Keratinocyte (primary cell): ENCODE results near the gene UXS1. TPM values are rescaled to one million over a fixed set of nuclear protein-coding genes. Genes with fewer than 3 reads are reported as not detected.

Source experiments
- DNase-seq: peaks from one replicate; pipeline ENCODE4 v3.0.0-alpha.2; 2011; ENCODE audit warnings: low read depth, missing footprints, low spot score
- FAIRE-seq: peaks from 2 replicates; lab custom pipeline; 2011; peaks lifted over from hg19 to GRCh38; lab: Jason Lieb, UNC
- H2AFZ ChIP-seq: 2 replicates; pipeline ENCODE4 v1.6.0; 2012; ENCODE audit warnings: low read length, control low read depth, inconsistent platforms; ENCODE audit not compliant: control insufficient read depth
- H3K27ac ChIP-seq: 2 replicates; pipeline ENCODE4 v1.5.1; 2011; ENCODE audit warnings: low read length; ENCODE audit not compliant: control insufficient read depth, insufficient read depth
- H3K27me3 ChIP-seq: 3 replicates; pipeline ENCODE4 v1.6.0; 2011; ENCODE audit warnings: low read length; ENCODE audit not compliant: control insufficient read depth, insufficient read depth; ENCODE audit errors: extremely low read depth
- H3K36me3 ChIP-seq, 2 experiments: 2 replicates in 1 of 2; 3 replicates in 1 of 2; pipeline ENCODE4 v1.5.1; 2011; ENCODE audit warnings: low read length in 2 of 2, mild to moderate bottlenecking in 1 of 2; ENCODE audit not compliant: control insufficient read depth in 2 of 2, insufficient read depth in 2 of 2; ENCODE audit errors: extremely low read depth in 1 of 2
- H3K4me1 ChIP-seq: 3 replicates; pipeline ENCODE4 v1.5.1; 2011; ENCODE audit warnings: low read length; ENCODE audit not compliant: control insufficient read depth, insufficient read depth; ENCODE audit errors: extremely low read depth
- H3K4me2 ChIP-seq: 3 replicates; pipeline ENCODE4 v1.6.0; 2011; ENCODE audit warnings: low read depth, low read length; ENCODE audit not compliant: control insufficient read depth, insufficient read depth; ENCODE audit errors: extremely low read depth
- H3K4me3 ChIP-seq, 3 experiments: fragments of 200-600 bp in 1 of 3; sonication (generic) in 1 of 3; 2 replicates in 2 of 3; 3 replicates in 1 of 3; pipeline ENCODE4 v1.5.1; 2011 to 2016; ENCODE audit warnings: low read length in 3 of 3, mild to moderate bottlenecking in 3 of 3, control low read depth in 2 of 3, inconsistent platforms in 1 of 3, low read depth in 1 of 3, mixed read lengths in 1 of 3, mixed run types in 1 of 3, moderate library complexity in 1 of 3; ENCODE audit not compliant: control insufficient read depth in 2 of 3, insufficient read depth in 2 of 3; ENCODE audit errors: extremely low read depth in 1 of 3
- H3K79me2 ChIP-seq: 2 replicates; pipeline ENCODE4 v1.6.0; 2012; ENCODE audit warnings: low read length; ENCODE audit not compliant: control insufficient read depth, insufficient read depth
- H3K9ac ChIP-seq: 3 replicates; pipeline ENCODE4 v1.6.0; 2011; ENCODE audit warnings: low read length; ENCODE audit not compliant: control insufficient read depth, insufficient read depth; ENCODE audit errors: extremely low read depth
- H3K9me1 ChIP-seq: 3 replicates; pipeline ENCODE4 v1.6.0; 2011; ENCODE audit warnings: low read length; ENCODE audit not compliant: control insufficient read depth, insufficient read depth; ENCODE audit errors: extremely low read depth
- H3K9me3 ChIP-seq: 2 replicates; pipeline ENCODE4 v1.5.1; 2012; ENCODE audit warnings: low read depth, low read length; ENCODE audit not compliant: control insufficient read depth
- H4K20me1 ChIP-seq: 3 replicates; pipeline ENCODE4 v1.6.0; 2011; ENCODE audit warnings: low read length; ENCODE audit not compliant: control insufficient read depth, insufficient read depth; ENCODE audit errors: extremely low read depth
- CTCF ChIP-seq, 3 experiments: IDR thresholded peaks in 1 of 3; conservative IDR thresholded peaks in 1 of 3; optimal IDR thresholded peaks in 1 of 3; 2 replicates in 2 of 3; 3 replicates in 1 of 3; pipeline versions ENCODE3 to v1.5.1; 2011; ENCODE audit warnings: low read length in 3 of 3, mild to moderate bottlenecking in 3 of 3, moderate library complexity in 2 of 3, control low read depth in 1 of 3, inconsistent platforms in 1 of 3; ENCODE audit not compliant: insufficient read depth in 2 of 3; ENCODE audit errors: extremely low read depth in 1 of 3
- EZH2 ChIP-seq: IDR thresholded peaks from one replicate; pipeline ENCODE4 v1.6.1; 2012; ENCODE audit warnings: inconsistent platforms, mild to moderate bottlenecking, low read length, moderate library complexity
- dilution Hi-C: fragments of 300-500 bp; cut with MboI; formaldehyde crosslinking; loops from one replicate; pipeline ENCODE4 v1.7.0; 2020; ENCODE audit warnings: low sequenced_read_pairs; ENCODE audit not compliant: extremely low pct_ligation_motif_present
- polyA plus RNA-seq, 5 experiments: library from polyadenylated mRNA; depleted of rRNA in 3 of 5; stranded (reverse) in 3 of 5; stranded (forward) in 1 of 5; unstranded in 1 of 5; fragments of >200 nt; gene quantifications; 1 replicate in 1 of 5; 2 replicates in 3 of 5; 3 replicates in 1 of 5; pipeline versions ENCODE4 v1.2.1 to v1.2.3, GENCODE V29; 2011 to 2012; ENCODE audit warnings: missing spikeins in 2 of 5, low read depth in 1 of 5, low replicate concordance in 1 of 5

Gene UXS1
- polyA plus RNA-seq, 1 donor (not counting 4 experiments of a cell fraction or from before 2014, with no cell fraction given) = 43.5 TPM

DNA sequence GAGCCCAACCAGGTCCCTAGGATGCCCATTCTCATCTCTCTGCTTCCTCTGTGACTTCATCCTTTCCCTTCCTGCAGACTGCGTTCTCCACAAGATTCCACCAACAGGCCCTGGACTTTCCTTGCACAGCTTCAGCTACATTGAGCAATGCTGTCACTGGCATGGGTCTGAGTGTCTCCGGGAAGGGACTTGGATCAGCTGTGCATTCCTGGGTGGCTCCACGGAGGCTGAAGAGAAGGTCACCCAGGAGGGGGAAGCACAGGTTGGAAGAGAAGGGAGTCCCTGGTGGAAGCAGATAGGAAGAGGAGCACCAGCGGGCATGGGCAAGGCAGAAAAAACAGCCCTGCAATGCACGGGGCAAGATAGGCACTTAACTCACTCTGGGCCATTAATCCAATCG is 140.5 kb downstream of the UXS1 start:
- no peaks in the 10 kb centered on the region for H4K20me1 ChIP-seq
- no peaks in the 10 kb centered on the region for H3K9me3 ChIP-seq
- H3K27me3 ChIP-seq = peaks cover 9% of the 10 kb centered on the region
- FAIRE-seq (no peak), DNase-seq (no peak)
- no peak overlapping the region for H3K9ac ChIP-seq
- no peak overlapping the region for H2AFZ ChIP-seq
- dilution Hi-C loops = no loop called here
- H3K9me1 ChIP-seq = no peaks in the 10 kb centered on the region
- H3K27ac ChIP-seq = no peak overlapping the region
- H3K4me3 ChIP-seq = no peak overlapping the region
- H3K79me2 ChIP-seq = no peaks in the 10 kb centered on the region
- no peak for TF ChIP-seq EZH2
- TF ChIP-seq CTCF (optimal IDR thresholded peaks at IDR 0.05 in 1 of 3, IDR thresholded peaks at IDR 0.05 in 1 of 3, conservative IDR thresholded peaks at IDR 0.05 in 1 of 3; ENCODE audit: extremely low read depth in 1 of 3, insufficient read depth in 2 of 3, low read length in 3 of 3) = no peak
- H3K36me3 ChIP-seq = no peaks in the 10 kb centered on the region
- H3K4me2 ChIP-seq = no peak overlapping the region
- peaks cover 18% of the 10 kb centered on the region for H3K4me1 ChIP-seq

DNA sequence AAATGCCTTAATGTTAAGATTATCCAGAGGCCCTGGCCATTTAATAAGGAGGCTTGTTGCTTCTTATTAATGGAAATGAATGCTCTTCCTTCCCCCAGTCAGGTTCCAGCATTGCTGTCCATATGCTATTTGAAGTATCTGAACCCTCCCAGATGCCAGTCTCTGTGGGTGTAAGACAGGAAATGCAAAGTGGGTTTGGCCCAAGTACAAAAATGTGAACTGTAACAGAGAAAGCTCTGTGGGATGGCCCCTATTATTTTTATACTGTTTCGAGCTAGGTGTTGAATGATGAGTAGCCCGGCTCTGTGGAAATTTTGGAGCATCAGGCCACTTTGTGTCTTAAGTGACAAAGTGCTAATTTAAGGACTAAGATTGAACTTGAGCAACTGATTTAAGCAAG is 141.0 kb downstream of the UXS1 start:
- Histone ChIP-seq H3K9ac (no peak overlapping the region), H4K20me1 (no peaks in the 10 kb centered on the region), H3K4me1 (peaks cover 18% of the 10 kb centered on the region), H3K9me1 (no peaks in the 10 kb centered on the region), H3K27me3 (peaks cover 9% of the 10 kb centered on the region), H2AFZ (peak overlapping the region; percentile 1), H3K9me3 (no peaks in the 10 kb centered on the region), H3K36me3 (no peaks in the 10 kb centered on the region), H3K79me2 (no peaks in the 10 kb centered on the region), H3K4me2 (peak overlapping the region; percentile 60), H3K27ac (no peak overlapping the region), H3K4me3 (no peak overlapping the region)
- TF ChIP-seq CTCF (optimal IDR thresholded peaks at IDR 0.05 in 1 of 3, IDR thresholded peaks at IDR 0.05 in 1 of 3, conservative IDR thresholded peaks at IDR 0.05 in 1 of 3; ENCODE audit: extremely low read depth in 1 of 3, insufficient read depth in 2 of 3, low read length in 3 of 3) (no peak), EZH2 (no peak)
- FAIRE-seq (peak; percentile 76), DNase-seq (no peak)
- dilution Hi-C loops = no loop called here
